B cell (primary cell): Measurements from ENCODE around the gene FARSB. TPM values are rescaled to one million over a fixed set of nuclear protein-coding genes. Genes with fewer than 3 reads are reported as not detected.

Experiments used
- ATAC-seq: fragments of 200-7000 bp; cut with Tn5 transposase; one replicate; pipeline ENCODE4 v1.10.0; 2021; ENCODE audit warnings: low read depth, mild to moderate bottlenecking, moderate number of reproducible peaks, moderate library complexity
- CTCF ChIA-PET: fragments of 350-600 bp; sonication (Branson Sonifier 250); formaldehyde crosslinking; loops from one replicate; lab custom pipeline; 2021; ENCODE audit warnings: antibody characterized with exemption, inconsistent platforms; lab: Charles Lee
- POLR2A ChIA-PET: fragments of 350-600 bp; sonication (Branson Sonifier 250); formaldehyde crosslinking; loops from one replicate; lab custom pipeline; 2021; ENCODE audit warnings: antibody characterized with exemption; lab: Charles Lee
- DNase-seq: peaks from one replicate; pipeline ENCODE4 v3.0.0; 2013
- H2AFZ ChIP-seq: 2 replicates; pipeline ENCODE4 v1.6.1; 2012; ENCODE audit warnings: mild to moderate bottlenecking, low read depth, low read length; ENCODE audit not compliant: insufficient read depth, poor library complexity, severe bottlenecking
- H3K27ac ChIP-seq, 2 donors: 1 replicate in 1 of 2; 2 replicates in 1 of 2; pipeline ENCODE4 v1.5.1; 2012 to 2013; ENCODE audit warnings: low read length in 2 of 2, mild to moderate bottlenecking in 2 of 2, moderate library complexity in 1 of 2
- H3K27me3 ChIP-seq, 4 experiments: fragments of 200-600 bp in 1 of 4; sonication (generic) in 1 of 4; replicated peaks in 1 of 4; 1 replicate in 2 of 4; 2 replicates in 2 of 4; pipeline versions ENCODE4 v1.6.1 to v1.7.0; 2013 to 2016; ENCODE audit warnings: low read length in 3 of 4, mild to moderate bottlenecking in 2 of 4, mixed read lengths in 1 of 4, moderate library complexity in 1 of 4; ENCODE audit not compliant: insufficient read depth in 4 of 4, control insufficient read depth in 3 of 4; ENCODE audit errors: control extremely low read depth in 1 of 4
- H3K36me3 ChIP-seq, 2 experiments: replicated peaks in 1 of 2; 1 replicate in 1 of 2; 2 replicates in 1 of 2; pipeline versions ENCODE4 v1.6.1 to v1.7.1; 2013; ENCODE audit warnings: low read length in 1 of 2; ENCODE audit not compliant: insufficient read depth in 2 of 2, control insufficient read depth in 1 of 2; ENCODE audit errors: control extremely low read depth in 1 of 2, extremely low read depth in 1 of 2
- H3K4me1 ChIP-seq, 2 donors: fragments of 200-600 bp in 1 of 2; sonication (generic) in 1 of 2; 1 replicate in 1 of 2; 2 replicates in 1 of 2; pipeline versions ENCODE4 v1.5.1 to v1.6.1; 2013 to 2017; ENCODE audit warnings: low read length in 2 of 2; ENCODE audit not compliant: control insufficient read depth in 2 of 2, insufficient read depth in 2 of 2
- H3K4me2 ChIP-seq: replicated peaks from 2 replicates; pipeline ENCODE3; 2012; ENCODE audit warnings: mild to moderate bottlenecking, low read depth, low read length; ENCODE audit not compliant: poor library complexity, severe bottlenecking
- H3K4me3 ChIP-seq, 5 experiments: fragments of 200-600 bp in 1 of 5; sonication (generic) in 1 of 5; 1 replicate in 3 of 5; 2 replicates in 2 of 5; pipeline versions ENCODE4 v1.5.1 to v1.7.0; 2011 to 2016; ENCODE audit warnings: low read length in 4 of 5, mild to moderate bottlenecking in 4 of 5, low read depth in 2 of 5, control low read depth in 1 of 5, moderate library complexity in 1 of 5; ENCODE audit not compliant: insufficient read depth in 1 of 5; ENCODE audit errors: control extremely low read depth in 1 of 5, extremely low read depth in 1 of 5
- H3K79me2 ChIP-seq: fragments of 200-600 bp; sonication (generic); one replicate; pipeline ENCODE4 v1.6.0; 2016; ENCODE audit warnings: low read length; ENCODE audit not compliant: control insufficient read depth, insufficient read depth
- H3K9ac ChIP-seq: fragments of 200-600 bp; sonication (generic); 2 replicates; pipeline ENCODE4 v1.6.1; 2017; ENCODE audit warnings: mild to moderate bottlenecking, low read length, moderate library complexity
- H3K9me3 ChIP-seq, 3 donors: one replicate each; pipeline versions ENCODE4 v1.6.1 to v1.7.1; 2013; ENCODE audit warnings: low read length in 2 of 3; ENCODE audit not compliant: control insufficient read depth in 2 of 3, insufficient read depth in 1 of 3; ENCODE audit errors: control extremely low read depth in 1 of 3
- H4K20me1 ChIP-seq: 2 replicates; pipeline ENCODE4 v1.6.0; 2012; ENCODE audit warnings: mild to moderate bottlenecking, low read length; ENCODE audit not compliant: insufficient read depth, control insufficient read depth, poor library complexity, severe bottlenecking
- H3K27ac Mint-ChIP-seq: one replicate; pipeline ENCODE4 v1.8.0; 2021; ENCODE audit warnings: mixed read lengths
- H3K27me3 Mint-ChIP-seq: one replicate; pipeline ENCODE4 v1.8.0; 2021; ENCODE audit warnings: mixed read lengths
- H3K4me1 Mint-ChIP-seq: one replicate; pipeline ENCODE4 v1.8.0; 2021; ENCODE audit warnings: mixed read lengths
- H3K4me3 Mint-ChIP-seq: one replicate; pipeline ENCODE4 v1.8.0; 2021; ENCODE audit warnings: mixed read lengths
- H3K9me3 Mint-ChIP-seq: one replicate; pipeline ENCODE4 v1.8.0; 2022; ENCODE audit warnings: mixed read lengths; ENCODE audit not compliant: insufficient read depth
- EZH2 ChIP-seq: IDR thresholded peaks from 2 replicates; pipeline ENCODE4 v1.6.1; 2012; ENCODE audit warnings: borderline replicate concordance, low read depth, mild to moderate bottlenecking, moderate library complexity, low read length; ENCODE audit not compliant: insufficient read depth, poor library complexity, severe bottlenecking
- WGBS: methylation state at CpG from one replicate; pipeline ENCODE4 v1.1.5; 2013; ENCODE audit warnings: missing lambda C conversion rate; ENCODE audit not compliant: insufficient coverage; 5-methylcytosine and 5-hydroxymethylcytosine counted together
- intact Hi-C: fragments of 100-400 bp; cut with micrococcal nuclease; formaldehyde crosslinking; loops from one replicate; pipeline ENCODE4 v1.10.0; 2022
- polyA plus RNA-seq: library from polyadenylated mRNA; depleted of rRNA; stranded (reverse); fragments of >200 nt; gene quantifications from 2 replicates; pipeline ENCODE4 v1.2.3, GENCODE V29; 2012
- total RNA-seq, 2 donors: library from RNA; stranded (reverse); fragments of 120-200 nt in 1 of 2; gene quantifications; 1 replicate in 1 of 2; 2 replicates in 1 of 2; pipeline versions ENCODE4 v1.2.3 to v1.2.4, GENCODE V29; 2013 to 2022
- TF ChIP-seq, protein P1 (sequence below): fragments of 200-600 bp; IDR thresholded peaks from one replicate; pipeline ENCODE4 v1.8.0; 2022; ENCODE audit warnings: antibody characterized with exemption, mild to moderate bottlenecking

Gene FARSB
- total and polyA plus RNA-seq, 2 donors (not counting 1 experiment from before 2014, with no cell fraction given): 9.2 to 10.2 TPM

DNA sequence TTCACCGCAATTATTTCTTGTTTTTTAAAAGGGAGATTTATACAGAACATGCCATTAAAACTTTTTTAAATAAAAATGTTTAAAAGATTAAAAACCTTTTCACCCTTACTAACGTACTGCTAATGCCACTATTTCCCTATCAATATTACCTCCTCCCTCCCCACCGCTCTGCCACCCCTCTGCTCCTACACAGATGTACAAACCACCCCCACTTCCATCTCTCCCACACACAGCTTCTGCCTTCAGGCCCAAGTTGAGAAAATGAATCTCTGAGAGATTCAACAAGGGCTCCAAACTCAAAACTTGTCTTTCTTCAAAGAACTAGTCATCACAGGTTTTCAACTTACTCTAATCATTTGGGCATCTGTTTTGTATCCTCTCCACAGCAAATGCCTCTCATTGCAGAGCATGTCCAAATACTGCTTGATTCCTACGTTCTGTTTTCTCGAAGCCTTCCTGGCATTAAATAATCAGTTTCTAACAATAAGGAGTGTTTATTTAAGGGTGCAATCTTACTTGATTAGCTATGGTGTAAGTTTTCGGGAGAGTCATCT is 32.1 kb downstream of the FARSB start:
- Histone ChIP-seq H3K4me1 (no peaks in the 10 kb centered on the region), H3K36me3 (peaks cover 13 to 67% of the 10 kb centered on the region in 2 experiments), H3K9me3 (no peaks in the 10 kb centered on the region), H3K79me2 (no peaks in the 10 kb centered on the region), H2AFZ (no peak overlapping the region), H3K4me3 (no peak overlapping the region), H3K27me3 (no peaks in the 10 kb centered on the region), H4K20me1 (no peaks in the 10 kb centered on the region), H3K4me2 (no peak overlapping the region), H3K9ac (no peak overlapping the region), H3K27ac (no peak overlapping the region)
- ChIA-PET CTCF (no interaction called here), POLR2A (interaction anchor here (0.6 kb wide), 1 partner anchor 306 kb away, joined by 7 read pairs; no protein-coding TSS in a partner anchor)
- DNase-seq: no peak
- H3K27ac Mint-ChIP-seq: no peak overlapping the region
- 90% methylated on average over 2 of the region's 6 CpGs for WGBS
- no peak overlapping the region for H3K4me3 Mint-ChIP-seq
- no peaks in the 10 kb centered on the region for H3K27me3 Mint-ChIP-seq
- no peak for ATAC-seq
- no peaks in the 10 kb centered on the region for H3K9me3 Mint-ChIP-seq
- intact Hi-C loops: no loop called here
- no peaks in the 10 kb centered on the region for H3K4me1 Mint-ChIP-seq
- no peak for TF ChIP-seq EZH2
- TF ChIP-seq, protein P1, sequence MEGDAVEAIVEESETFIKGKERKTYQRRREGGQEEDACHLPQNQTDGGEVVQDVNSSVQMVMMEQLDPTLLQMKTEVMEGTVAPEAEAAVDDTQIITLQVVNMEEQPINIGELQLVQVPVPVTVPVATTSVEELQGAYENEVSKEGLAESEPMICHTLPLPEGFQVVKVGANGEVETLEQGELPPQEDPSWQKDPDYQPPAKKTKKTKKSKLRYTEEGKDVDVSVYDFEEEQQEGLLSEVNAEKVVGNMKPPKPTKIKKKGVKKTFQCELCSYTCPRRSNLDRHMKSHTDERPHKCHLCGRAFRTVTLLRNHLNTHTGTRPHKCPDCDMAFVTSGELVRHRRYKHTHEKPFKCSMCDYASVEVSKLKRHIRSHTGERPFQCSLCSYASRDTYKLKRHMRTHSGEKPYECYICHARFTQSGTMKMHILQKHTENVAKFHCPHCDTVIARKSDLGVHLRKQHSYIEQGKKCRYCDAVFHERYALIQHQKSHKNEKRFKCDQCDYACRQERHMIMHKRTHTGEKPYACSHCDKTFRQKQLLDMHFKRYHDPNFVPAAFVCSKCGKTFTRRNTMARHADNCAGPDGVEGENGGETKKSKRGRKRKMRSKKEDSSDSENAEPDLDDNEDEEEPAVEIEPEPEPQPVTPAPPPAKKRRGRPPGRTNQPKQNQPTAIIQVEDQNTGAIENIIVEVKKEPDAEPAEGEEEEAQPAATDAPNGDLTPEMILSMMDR: no peak

DNA sequence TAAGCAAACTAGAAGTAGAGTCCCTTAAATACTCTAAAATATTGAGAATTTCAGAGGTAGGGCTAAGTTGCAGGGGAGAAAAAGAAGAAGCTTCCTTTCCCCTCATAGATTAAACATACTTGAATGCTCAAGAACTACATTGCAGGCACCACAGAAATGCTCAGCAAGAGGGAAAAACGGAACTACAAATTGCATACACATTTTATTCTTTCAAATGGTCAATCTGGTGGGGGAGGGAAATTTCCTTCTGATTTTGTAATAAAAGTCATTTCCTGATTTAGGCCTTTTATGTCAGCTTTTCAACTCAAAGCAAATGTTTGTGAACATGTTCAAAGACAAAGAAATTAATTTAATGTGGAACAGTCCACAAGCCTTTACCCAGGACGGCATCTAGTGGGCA is 33.0 kb downstream of the FARSB start:
- Histone ChIP-seq H4K20me1 (no peaks in the 10 kb centered on the region), H3K9ac (no peak overlapping the region), H2AFZ (no peak overlapping the region), H3K9me3 (no peaks in the 10 kb centered on the region), H3K4me2 (no peak overlapping the region), H3K27me3 (no peaks in the 10 kb centered on the region), H3K4me3 (no peak overlapping the region), H3K27ac (no peak overlapping the region), H3K79me2 (no peaks in the 10 kb centered on the region), H3K36me3 (peaks cover 13 to 68% of the 10 kb centered on the region in 2 experiments), H3K4me1 (no peaks in the 10 kb centered on the region)
- CTCF ChIA-PET: no interaction called here
- intact Hi-C loops: no loop called here
- no peaks in the 10 kb centered on the region for H3K4me1 Mint-ChIP-seq
- POLR2A ChIA-PET: no interaction called here
- ATAC-seq: no peak
- no peaks in the 10 kb centered on the region for H3K27me3 Mint-ChIP-seq
- no peak for TF ChIP-seq EZH2
- H3K27ac Mint-ChIP-seq: no peak overlapping the region
- H3K9me3 Mint-ChIP-seq: no peaks in the 10 kb centered on the region
- H3K4me3 Mint-ChIP-seq: no peak overlapping the region
- no CpG with 5 or more reads among the region's 2 CpGs for WGBS
- DNase-seq: no peak
